Stromal cell of bone marrow (primary cell): Measurements from ENCODE around the gene POLD3.
"Not testable (repeated sequence)": the region's sequence is repeated elsewhere in the genome, so short reads cannot be mapped to it uniquely, and the experiment has no call there.

ENCODE experiments used
- DNase-seq: peaks from one replicate; pipeline ENCODE4 v3.0.0-alpha.2; 2012; ENCODE audit warnings: low read depth

POLD3 gene

DNA sequence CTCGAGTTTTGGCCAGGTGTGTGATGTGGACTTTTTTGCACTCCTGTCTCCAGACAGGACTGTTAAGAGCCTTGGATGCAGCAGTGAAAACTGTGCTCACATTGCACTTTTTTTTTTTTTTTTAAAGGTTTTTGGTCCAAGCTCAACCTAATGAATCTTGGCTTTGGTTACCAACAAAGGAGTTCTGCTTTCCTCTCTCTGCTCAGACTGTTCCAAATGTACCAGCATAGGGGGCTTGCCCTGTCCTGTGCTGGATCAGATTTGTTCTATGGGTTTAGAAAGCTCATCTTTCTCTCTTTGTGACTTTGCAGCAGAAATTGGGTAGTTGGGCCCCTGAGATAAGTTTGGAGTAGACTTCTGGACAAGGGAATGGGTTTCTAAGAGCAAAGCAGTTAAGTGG, 45.3 kb downstream of the POLD3 start:
- no peak for DNase-seq

DNA sequence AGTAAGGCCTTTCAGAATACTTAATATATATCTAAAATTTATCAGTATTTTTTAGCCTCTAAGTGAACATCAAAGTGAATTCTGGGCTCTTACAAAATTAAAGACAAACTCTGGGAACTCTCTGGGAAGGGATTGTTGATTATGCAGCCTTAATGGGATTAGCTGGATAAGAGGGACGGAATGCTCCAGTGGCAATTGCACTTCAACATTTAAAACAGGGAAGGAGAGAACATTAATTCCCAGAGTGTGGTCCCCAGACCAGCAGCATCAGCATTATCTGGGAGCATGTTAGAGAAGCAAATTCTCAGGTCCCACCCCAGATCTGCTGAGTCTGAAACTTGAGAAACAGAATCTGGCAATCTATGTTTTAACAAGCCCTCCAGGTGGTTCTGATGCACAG, 46.5 kb downstream of the POLD3 start:
- no peak for DNase-seq

DNA sequence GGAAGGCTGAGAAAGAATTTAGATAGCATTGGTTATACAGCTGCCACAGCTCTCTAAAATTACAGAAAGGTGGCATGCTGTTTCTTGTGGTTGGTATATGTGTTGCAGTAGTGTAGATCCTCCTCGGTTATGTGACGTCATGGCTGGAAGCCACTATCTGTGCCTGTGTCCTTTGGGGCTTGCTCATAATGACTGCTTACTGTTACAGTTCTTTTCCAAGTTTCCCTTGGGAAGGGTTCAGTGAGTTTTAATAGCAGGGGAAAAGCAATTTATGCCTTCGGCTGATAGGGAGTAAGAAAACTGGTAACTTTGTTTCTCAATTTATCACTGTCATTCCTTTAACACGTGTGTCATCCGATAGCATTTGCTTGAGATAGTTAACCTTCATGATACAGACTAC, 47.2 kb downstream of the POLD3 start:
- DNase-seq = no peak

DNA sequence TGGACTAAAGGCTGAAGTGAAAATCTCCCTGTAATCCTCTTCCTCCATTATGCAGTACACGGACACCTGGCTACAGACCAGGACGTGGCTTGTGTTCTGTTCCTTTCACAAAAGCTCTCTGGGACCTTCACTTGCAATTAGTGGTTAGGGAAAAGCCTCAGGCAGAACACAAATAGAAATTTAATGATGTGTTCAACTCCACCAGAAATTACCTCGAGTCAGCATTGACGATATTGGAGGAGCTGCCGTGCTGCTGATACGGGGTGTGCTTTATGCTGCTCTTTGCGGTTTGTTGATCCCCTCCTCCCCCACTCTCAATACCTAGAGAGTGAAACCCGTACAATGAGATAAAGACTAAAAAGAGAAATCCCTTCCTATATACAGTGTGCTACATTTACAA, 48.9 kb downstream of the POLD3 start:
- no peak for DNase-seq

DNA sequence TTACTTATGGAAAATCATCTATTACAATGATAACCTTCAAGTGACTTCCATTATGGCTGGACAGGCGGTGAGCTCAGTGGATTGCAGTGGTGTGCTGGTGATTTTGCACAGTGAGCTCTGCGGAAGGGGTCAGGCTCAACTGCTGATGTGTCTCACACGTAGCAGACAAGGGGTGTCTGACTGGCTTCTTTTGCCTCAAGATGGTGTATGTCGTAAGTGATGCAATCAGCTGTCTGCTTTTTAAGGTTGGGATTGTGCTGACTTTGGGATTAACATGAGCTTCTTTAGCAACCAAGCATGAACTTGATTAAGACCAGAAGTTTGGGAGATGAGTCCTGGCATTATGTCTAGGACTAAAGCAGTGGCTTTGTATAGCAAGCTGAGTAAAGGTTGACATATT, 49.5 kb downstream of the POLD3 start:
- no peak for DNase-seq

DNA sequence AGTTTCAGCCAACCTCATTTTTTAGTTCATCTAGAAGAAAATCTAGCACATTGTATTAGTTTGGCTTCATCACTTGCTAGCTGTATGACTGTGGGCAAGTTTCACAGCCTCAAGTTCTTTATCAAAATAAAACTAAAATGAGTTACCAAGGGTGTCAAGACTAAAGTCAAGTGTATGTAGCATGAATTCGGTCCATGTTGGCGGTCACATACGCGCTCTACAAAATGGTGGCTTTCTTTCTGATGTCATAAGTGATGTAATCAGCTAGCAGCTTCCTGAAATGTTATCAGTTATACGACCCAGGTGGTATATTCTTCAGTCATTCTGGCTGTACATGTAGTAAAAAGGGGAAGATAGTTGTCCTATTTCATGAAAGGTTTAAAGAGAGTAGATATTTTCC, 50.5 kb downstream of the POLD3 start:
- no peak for DNase-seq

DNA sequence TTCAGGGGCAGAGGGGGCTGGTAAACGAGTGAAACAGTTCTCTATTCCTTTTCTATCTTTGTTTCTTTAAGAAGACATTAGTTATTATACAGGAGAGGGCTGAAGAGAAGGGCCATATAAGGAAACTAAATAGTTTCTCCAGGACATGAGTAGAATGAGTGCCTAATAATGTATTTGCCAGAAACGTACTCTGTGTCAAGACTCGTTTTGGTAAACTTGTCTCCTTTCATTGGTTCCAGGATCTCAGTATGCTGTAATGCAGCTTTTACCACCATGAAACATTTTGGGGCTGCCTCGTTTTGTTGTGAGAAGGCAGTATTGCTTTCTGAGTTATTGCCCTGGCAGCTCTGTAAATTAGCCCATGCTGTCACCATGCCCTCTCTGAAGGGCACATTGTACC, 51.7 kb downstream of the POLD3 start:
- DNase-seq = no peak

DNA sequence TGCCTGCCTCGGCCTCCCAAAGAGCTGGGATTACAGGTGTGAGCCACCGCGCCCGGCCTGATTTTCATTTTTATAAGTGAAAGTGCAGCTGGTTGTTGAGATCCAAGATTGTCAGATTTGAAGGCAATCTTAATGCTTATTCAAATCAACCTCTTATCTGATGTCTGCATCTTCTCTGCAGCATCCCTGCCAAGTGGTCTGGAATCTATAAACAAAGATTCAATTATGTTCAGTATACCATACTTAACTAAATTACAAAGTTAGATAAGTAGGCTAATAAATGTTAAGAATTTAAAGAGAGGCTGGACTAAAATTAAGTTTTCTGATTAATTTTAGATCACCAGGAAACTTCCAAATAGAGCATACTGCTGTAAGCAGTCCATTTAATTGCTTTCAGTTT, 53.8 kb downstream of the POLD3 start:
- no peak for DNase-seq

DNA sequence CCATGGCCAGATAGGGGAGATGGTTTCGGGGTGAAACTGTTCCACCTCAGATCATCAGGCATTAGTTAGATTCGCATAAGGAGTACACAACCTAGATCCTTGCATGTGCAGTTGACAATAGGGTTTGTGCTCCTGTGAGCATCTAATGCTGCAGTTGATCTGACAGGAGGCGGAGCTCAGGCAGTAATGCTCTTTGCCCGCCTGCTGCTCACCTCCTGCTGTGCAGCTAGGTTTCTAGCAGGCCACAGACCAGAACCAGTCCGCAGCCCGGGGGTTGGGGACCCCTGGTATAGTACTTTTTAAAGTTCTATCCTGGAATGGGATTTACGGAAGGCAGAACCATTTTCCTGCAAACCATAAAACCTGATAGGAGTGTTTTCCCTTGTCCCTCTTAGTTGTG, 54.6 kb downstream of the POLD3 start:
- DNase-seq = no peak

DNA sequence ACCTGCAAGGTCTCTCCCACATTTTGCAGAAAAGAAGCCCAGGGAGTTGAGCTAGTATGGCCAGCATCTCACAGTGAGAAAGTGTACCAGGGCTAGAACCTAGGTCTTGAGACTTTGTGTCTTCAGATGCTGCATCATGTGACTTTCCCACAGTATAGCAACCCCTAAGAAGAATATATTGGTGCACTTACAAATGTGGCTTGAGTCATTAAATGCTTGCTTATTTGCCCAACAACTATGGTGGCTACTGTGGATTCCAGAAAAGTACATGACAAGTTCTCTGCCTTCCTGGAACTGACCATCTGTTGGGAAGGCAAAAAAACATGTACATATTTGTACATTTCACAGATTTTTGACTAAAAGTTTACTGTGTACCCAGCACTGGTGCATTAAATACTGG, 55.0 kb downstream of the POLD3 start:
- no peak for DNase-seq

DNA sequence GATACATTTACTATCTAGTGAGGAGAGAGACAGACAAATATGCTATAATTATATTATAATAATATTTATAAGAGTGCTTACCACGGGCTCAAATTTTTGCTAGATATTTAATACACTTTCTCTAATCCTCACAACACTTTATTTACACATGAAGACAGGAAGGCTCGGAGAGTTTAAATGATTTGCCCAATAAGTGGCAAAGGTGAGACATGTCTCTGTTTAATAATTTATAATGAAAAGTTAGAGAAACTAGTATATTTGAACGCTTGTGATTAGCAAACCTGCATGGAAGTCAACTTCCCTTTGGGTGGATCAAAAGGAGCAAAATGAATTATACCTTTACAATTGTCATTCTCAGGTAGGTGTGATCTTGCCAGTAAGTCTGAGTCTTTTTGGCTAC, 55.4 kb downstream of the POLD3 start:
- no peak for DNase-seq

DNA sequence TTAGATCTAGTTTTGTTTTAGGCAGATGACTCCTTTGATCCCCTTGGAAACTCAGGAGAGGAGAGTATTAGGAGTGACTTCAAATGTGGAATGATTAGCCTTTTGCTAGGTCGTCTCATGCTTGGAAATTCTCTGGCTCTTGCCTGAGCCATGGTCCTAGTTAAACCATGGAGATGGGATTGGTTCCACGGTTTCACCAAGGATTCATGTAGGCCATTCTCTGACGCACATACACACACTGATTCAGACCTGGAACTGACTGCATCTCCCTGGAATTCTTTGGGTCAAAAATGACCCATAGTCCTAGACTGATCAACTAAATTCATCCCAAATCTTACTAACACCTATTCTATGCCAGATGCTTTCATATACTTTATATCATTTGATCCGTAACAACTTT, 56.5 kb downstream of the POLD3 start:
- DNase-seq = no peak

DNA sequence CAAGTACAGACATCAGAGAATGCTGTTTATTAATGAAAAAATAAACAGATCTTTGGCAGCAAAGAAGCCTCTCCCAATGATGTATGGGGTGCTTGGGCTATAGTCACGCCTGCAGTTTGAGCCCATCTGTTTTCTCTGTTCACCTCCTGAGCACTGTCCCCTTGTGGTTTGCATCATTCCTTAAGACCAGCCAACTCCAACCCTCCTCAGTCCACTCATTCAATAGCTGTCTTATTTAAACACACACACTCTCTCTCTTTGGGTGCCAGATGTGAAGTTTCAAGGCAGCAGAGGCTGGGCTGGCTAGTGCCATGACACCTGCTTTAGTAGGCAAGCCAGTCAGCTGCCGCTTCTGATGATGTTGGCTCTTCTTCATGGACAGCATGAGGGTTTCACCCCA, 58.1 kb downstream of the POLD3 start:
- no peak for DNase-seq

DNA sequence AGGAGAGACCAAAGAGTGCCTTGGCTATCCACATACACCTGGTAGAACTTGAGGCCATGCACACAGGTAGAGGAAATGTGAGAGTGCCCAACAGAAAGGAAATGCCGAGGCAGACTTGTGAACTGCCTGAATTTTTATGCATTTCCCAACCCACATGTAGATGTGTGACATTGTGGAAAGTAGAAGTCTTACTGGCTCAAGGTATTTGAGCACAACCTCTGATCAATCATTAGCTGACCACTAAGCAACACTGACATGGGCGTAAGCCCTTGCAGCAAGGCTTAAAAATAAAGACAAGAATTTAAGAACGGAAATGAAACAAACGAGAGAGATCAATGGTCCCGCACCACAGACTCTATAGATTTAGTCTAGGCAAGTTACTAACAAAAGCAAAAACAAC, 62.6 kb downstream of the POLD3 start:
- DNase-seq = no peak

DNA sequence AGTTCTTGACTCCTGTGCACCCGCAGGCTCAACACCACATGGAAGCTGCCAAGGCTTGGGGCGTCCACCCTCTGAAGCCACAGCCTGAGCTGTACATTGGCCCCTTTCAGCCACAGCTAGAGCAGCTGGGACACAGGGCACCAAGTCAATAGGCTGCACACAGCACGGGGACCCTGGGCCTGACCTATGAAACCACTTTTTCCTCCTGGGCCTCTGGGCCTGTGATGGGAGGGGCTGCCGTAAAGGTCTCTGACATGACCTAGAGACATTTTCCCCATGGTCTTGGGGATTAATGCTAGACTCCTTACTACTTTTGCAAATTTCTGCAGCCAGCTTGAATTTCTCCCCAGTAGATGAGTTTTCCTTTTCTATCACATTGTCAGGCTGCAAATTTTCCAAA, 66.7 kb downstream of the POLD3 start:
- not testable (repeated sequence) for DNase-seq

DNA sequence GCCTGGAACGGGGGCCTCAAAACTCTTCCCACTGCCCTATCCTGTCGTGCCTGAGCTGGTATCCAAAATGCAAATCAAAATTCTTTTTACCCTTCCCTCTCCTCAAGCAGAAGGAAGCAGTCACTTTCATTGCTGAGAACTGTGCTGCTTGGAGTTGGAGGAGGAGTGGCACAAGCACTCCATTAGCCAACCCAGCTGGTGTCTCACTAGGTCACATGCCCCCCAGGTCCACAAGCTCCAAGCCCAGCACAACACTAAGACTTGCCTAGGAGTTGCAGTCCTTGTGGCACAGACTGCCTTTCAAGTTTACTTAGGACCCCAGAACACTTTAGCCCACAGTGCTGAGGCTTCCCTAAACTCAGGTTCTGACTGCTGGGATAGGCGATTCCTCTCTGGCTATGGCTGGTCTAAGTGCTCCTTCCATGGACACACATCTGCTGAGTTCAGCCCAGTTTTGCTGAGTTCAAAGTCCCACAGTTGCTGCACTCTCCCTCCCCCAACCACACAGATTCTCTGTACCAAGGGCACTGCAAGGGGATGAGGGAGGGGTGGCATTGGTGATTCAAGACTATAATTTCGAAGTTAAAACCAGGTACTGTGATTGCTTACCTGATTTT, 70.2 kb downstream of the POLD3 start:
- DNase-seq = no peak

DNA sequence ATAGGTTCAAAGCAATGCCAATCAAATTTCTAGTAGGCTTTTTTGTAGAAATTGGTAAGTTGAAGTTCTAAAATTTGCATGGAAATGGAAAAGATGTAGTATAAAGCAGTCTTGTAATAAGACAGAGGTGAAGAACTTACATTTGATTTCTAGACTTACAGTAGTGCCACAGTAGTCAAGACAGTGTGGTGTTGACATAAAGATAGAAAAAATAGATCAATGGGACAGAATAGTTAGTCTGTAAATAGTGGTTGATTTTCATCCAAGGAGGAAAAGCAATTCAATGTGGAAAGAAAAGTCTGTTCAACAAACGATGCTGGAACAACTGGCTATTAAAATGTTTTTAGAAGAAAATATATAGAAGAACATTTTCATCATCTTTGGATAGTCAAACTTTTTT, 70.9 kb downstream of the POLD3 start:
- DNase-seq = no peak

DNA sequence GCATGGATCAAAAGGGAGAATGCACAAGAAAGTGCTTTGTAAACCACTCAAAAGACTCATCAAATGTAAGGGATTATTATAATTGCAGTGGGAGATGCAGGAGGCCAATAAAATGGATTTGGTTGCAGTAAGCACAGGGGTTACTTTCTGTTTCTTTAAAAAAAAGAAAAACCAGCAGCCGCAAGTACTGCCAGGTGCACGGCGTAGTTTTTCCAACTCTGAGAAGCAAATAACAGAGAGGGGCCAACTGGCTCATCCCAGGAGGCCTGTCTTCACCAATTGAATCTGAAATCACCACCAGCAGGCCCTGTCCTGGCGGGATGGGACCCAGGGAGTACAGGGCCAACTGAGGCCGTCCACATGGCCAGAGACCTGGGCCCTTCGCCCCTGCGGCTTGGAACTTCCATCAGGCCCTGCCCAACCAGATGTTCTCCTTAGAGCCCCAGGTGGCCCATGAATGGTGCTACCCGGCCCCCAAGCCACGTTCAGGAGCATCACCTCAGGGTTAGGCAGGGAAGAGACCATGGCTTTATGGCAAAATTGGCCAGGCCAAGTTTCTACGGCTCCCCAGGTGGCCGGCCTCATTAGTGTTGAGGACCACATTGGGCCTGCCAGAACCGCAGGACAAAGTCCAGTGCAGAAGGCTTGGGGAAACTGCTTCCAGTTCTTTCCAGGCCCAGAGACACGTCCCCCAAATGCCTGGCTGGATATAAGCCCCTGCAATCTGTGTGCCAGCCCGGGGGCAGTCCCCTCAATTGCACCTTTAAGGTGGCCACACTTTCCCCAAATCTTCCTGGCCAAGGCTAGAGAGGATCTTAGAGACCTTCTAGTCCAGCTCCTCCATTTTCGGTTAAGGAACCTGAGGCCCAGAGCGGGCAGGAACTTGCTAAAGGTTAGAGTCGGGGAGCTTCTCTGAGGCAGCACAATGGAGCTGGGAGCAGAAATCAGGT, 77.1 kb downstream of the POLD3 start:
- DNase-seq = no peak

DNA sequence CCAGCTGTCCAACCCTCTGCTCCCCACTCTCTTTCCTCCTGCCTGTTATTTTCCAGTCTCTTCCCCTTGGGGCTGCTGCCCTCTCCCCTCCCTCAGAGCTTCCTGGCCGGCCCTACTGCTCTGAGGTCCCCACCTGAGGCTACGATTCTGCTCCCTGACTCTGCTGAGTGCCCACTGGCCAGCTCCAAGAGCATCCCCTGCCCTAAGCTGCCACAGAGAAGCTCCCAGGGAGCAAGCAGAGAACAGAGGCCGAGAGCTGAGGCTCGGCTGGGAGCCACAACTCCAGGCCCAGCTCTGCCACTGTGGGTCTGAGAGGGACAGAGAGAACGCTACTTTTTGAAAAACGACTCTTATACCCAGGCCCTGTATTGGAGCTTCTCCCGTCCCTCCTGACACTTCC, 77.8 kb downstream of the POLD3 start:
- no peak for DNase-seq

DNA sequence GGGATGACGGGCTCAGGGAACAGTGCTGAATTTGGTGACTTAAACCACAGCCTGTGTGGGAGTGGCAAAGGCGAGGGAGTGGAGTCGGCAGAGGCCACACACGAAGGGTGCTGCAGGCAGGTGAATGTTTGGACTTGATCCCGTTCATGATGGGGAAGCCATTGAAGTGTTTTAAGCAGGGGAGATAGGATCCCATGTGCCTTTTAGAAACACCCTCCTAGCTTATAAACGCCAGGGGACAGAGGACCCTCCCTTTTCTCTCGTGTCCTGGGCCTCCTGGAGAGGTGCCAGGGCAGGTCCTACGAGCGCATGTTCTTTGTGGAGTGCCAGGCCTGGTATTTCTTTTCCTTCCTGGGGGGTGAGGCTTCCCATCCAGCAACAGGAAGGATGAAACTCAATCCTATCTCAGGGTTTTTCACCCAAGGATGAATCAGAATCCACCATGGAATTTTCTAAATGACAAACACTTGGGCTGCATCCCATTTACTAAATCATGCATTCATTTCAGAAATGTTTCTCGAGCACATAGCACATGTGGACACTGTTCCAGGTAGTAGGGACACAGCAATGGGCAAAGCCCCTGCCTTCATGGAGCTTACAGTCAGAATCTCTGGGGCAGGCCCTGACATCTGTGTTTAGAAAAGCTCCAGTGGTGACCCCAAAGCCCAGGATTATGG, 79.3 kb downstream of the POLD3 start:
- peak; percentile 51 for DNase-seq

DNA sequence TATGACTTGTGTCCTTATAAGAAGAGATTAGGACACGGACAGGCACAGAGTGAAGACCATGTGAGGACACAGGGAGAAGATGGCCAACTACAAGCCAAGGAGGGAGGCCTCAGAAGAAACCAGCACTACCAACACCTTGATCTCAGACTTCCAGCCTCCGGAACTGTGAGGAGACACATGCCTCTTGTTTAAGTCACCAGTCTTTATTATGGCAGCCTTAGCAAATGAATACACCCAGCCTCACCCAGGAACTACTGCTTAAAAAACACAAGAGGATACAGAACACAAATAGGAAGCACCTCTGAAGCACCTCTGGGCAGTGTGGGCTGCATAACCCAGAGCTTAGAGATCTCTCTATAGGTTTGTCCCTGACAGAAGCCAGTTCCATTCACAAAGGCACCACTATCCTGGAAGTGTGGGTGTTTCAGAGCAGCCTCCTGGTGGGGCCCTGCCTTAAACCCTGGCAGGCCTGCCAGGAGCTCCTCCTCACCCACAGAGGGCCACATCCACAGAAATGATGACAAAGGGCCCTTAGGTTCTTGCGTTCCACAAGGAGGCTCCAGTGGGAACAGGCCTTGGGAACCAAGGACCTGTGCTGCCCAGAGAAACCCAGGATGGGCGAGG, 80.1 kb downstream of the POLD3 start:
- no peak for DNase-seq

DNA sequence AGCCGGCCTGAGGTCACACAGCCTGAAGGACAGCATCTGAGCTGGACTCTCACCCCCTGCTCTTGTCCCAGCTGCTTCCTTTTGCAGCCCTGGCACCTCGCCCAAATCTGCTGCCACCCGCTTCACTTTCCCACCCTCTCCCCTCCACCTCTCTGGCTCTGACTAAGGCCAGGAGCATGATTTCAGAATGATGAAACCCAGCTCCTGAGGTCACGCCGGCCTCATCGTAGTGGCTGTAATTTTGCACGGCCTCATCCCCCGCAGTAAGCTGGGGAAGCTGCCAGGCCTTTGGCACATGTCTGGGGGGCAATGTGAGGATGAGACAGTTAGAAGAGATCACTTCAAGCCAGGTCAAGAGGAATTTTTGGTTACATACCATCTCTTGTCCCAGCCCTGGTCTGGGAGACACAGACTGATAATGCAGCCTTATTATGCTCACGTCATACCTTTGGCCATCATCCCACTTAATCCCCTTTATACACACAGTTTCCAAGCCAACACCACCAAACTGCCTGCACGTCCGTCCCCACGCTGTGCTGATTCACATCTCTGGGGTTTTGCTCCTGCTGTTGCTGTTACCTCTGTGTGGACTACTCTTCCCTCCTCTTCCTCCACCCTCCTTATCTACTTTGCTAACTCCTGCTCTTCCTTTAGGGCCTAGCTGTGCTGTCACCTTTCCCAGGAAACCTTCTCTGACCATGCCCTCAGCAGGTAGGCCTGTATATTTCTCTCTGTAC, 80.7 kb downstream of the POLD3 start:
- peak; percentile 92 for DNase-seq
